Bronchial smooth muscle cell (primary cell): Measurements from ENCODE around the gene PCDHGA3. TPM values are rescaled to one million over a fixed set of nuclear protein-coding genes. Genes with fewer than 3 reads are reported as not detected.

Experiments used
- total RNA-seq: library from RNA; depleted of rRNA; stranded (reverse); fragments of >200 nt; gene quantifications from 2 replicates; pipeline ENCODE4 v1.2.1, GENCODE V29; 2014

PCDHGA3 gene
- total RNA-seq, 1 donor from 2014 or later, result 1.9 TPM

Other genes with a start within 250 kb of the PCDHGA3 start
- gene PCDHB2, start 249.2 kb upstream of the PCDHGA3 start, total RNA-seq, result 1.3 and 8.4 TPM in 2 replicates
- gene PCDHB3, start 243.4 kb upstream of the PCDHGA3 start, total RNA-seq, result 0.16 and 0.52 TPM in 2 replicates
- 0.94 TPM in 1 of 2 replicates, not detected in the other for gene PCDHB4, start 222.0 kb upstream of the PCDHGA3 start, total RNA-seq
- gene PCDHB5, start 208.6 kb upstream of the PCDHGA3 start, total RNA-seq, result 0.32 and 3.3 TPM in 2 replicates
- 0.16 and 0.17 TPM in 2 replicates for gene PCDHB6, start 193.8 kb upstream of the PCDHGA3 start, total RNA-seq
- 0.32 and 0.60 TPM in 2 replicates for gene PCDHB7, start 171.2 kb upstream of the PCDHGA3 start, total RNA-seq
- gene PCDHB8, start 166.0 kb upstream of the PCDHGA3 start, total RNA-seq, result 0.32 and 0.69 TPM in 2 replicates
- 0.16 and 2.1 TPM in 2 replicates for gene PCDHB16, start 161.4 kb upstream of the PCDHGA3 start, total RNA-seq
- 0.16 and 0.69 TPM in 2 replicates for gene PCDHB9, start 156.7 kb upstream of the PCDHGA3 start, total RNA-seq
- 0.47 and 1.4 TPM in 2 replicates for gene PCDHB10, start 151.5 kb upstream of the PCDHGA3 start, total RNA-seq
- gene PCDHB11, start 144.2 kb upstream of the PCDHGA3 start, total RNA-seq, result 0.16 and 0.69 TPM in 2 replicates
- gene PCDHB12, start 135.1 kb upstream of the PCDHGA3 start, total RNA-seq, result 0.16 and 0.86 TPM in 2 replicates
- gene PCDHB13, start 129.9 kb upstream of the PCDHGA3 start, total RNA-seq, result 0.32 and 0.94 TPM in 2 replicates
- gene PCDHB14, start 120.5 kb upstream of the PCDHGA3 start, total RNA-seq, result 0.63 and 2.6 TPM in 2 replicates
- 0.32 and 0.60 TPM in 2 replicates for gene PCDHB15, start 98.4 kb upstream of the PCDHGA3 start, total RNA-seq
- gene SLC25A2, start 39.8 kb upstream of the PCDHGA3 start, total RNA-seq, result 0.32 TPM in 1 of 2 replicates, not detected in the other
- 67.1 and 89.5 TPM in 2 replicates for gene TAF7, start 23.0 kb upstream of the PCDHGA3 start, total RNA-seq
- 1.3 and 1.9 TPM in 2 replicates for gene PCDHGA1, start 13.3 kb upstream of the PCDHGA3 start, total RNA-seq
- gene PCDHGA2, start 5.1 kb upstream of the PCDHGA3 start, total RNA-seq, result 2.3 and 4.9 TPM in 2 replicates
- gene PCDHGB1, start 6.3 kb downstream of the PCDHGA3 start, total RNA-seq, result 1.5 and 3.8 TPM in 2 replicates
- gene PCDHGA4, start 11.2 kb downstream of the PCDHGA3 start, total RNA-seq, result 1.1 and 4.7 TPM in 2 replicates
- 3.0 and 4.1 TPM in 2 replicates for gene PCDHGB2, start 16.2 kb downstream of the PCDHGA3 start, total RNA-seq
- gene PCDHGA5, start 20.3 kb downstream of the PCDHGA3 start, total RNA-seq, result 1.6 and 2.0 TPM in 2 replicates
- 5.1 and 5.4 TPM in 2 replicates for gene PCDHGB3, start 26.4 kb downstream of the PCDHGA3 start, total RNA-seq
- gene PCDHGA6, start 30.1 kb downstream of the PCDHGA3 start, total RNA-seq, result 2.4 and 3.9 TPM in 2 replicates
- gene PCDHGA7, start 38.9 kb downstream of the PCDHGA3 start, total RNA-seq, result 5.7 and 11.5 TPM in 2 replicates
- gene PCDHGB4, start 43.9 kb downstream of the PCDHGA3 start, total RNA-seq, result 26.7 and 34.0 TPM in 2 replicates
- 3.5 and 4.4 TPM in 2 replicates for gene PCDHGA8, start 48.8 kb downstream of the PCDHGA3 start, total RNA-seq
- 33.0 and 33.1 TPM in 2 replicates for gene PCDHGB5, start 54.1 kb downstream of the PCDHGA3 start, total RNA-seq
- gene PCDHGA9, start 58.9 kb downstream of the PCDHGA3 start, total RNA-seq, result 2.9 and 3.8 TPM in 2 replicates
- 3.0 and 3.7 TPM in 2 replicates for gene PCDHGB6, start 64.2 kb downstream of the PCDHGA3 start, total RNA-seq
- 2.3 and 7.1 TPM in 2 replicates for gene PCDHGA10, start 69.2 kb downstream of the PCDHGA3 start, total RNA-seq
- 5.2 and 9.9 TPM in 2 replicates for gene PCDHGB7, start 73.8 kb downstream of the PCDHGA3 start, total RNA-seq
- 7.0 and 12.0 TPM in 2 replicates for gene PCDHGA11, start 77.2 kb downstream of the PCDHGA3 start, total RNA-seq
- gene PCDHGA12, start 86.7 kb downstream of the PCDHGA3 start, total RNA-seq, result 7.4 and 15.8 TPM in 2 replicates
- gene PCDHGC3, start 132.1 kb downstream of the PCDHGA3 start, total RNA-seq, result 55.5 and 158 TPM in 2 replicates
- gene PCDHGC4, start 141.2 kb downstream of the PCDHGA3 start, total RNA-seq, result 3.2 and 3.3 TPM in 2 replicates
- gene PCDHGC5, start 145.3 kb downstream of the PCDHGA3 start, total RNA-seq, result 3.5 and 4.4 TPM in 2 replicates